ENCODE results near the gene RBM17.

The RBM17 gene

DNA sequence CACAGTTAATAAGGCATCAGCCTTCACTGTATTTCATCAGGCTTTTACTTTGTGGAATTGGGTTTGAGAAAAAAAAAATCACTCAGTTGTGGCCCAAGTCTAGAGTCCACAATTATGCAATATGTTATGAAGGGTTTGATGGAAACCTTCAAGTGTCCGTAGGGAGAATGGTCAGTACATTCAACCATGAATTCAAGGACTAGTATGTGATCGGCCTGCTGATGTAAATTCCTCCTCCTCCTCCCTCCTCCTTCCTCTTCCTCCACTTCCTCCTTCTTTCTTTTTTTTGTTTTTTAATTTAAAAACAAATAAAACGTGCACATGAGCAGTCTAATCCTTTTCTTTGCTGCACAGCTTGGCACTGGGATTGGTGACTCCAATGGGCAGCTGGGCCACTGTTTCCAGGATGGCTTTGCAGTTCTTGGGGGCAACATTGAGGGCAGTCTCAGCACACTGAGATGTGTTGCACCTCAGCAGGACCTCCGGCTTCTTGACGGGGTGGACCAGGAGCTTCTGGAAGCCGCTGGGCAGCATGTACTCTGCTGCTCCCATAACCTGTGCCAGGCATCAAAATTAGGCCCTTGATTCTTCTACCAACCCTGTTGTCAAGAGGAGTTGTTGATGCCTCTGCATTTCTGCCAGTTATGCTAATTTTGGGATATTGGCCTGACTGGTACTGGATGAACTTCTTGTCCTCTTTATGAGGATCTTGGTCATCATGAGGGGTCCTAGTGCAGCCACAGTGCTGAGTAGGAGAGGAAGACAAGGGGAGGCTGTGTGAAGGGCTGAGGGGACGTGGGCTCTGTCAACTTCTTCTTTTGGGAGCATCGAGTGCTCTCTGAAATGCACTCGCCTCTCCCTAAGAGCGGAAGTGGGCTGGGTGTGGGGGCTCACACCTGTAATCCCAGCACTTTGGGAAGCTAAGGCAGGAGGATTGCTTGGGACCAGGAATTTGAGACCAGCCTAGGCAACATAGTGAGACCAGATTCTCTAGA lies 17.4 kb upstream of the RBM17 start:
- DNase-seq: peak in 1 of 42 donors; percentile 6
- intact Hi-C loops (cut with DNase I): no loop called here

- DNase-seq: no peak
- intact Hi-C loops (cut with DNase I): no loop called here
These were observed 16.5 kb upstream of the RBM17 start for GRCh38 chr10:6072215-6072934.

DNA sequence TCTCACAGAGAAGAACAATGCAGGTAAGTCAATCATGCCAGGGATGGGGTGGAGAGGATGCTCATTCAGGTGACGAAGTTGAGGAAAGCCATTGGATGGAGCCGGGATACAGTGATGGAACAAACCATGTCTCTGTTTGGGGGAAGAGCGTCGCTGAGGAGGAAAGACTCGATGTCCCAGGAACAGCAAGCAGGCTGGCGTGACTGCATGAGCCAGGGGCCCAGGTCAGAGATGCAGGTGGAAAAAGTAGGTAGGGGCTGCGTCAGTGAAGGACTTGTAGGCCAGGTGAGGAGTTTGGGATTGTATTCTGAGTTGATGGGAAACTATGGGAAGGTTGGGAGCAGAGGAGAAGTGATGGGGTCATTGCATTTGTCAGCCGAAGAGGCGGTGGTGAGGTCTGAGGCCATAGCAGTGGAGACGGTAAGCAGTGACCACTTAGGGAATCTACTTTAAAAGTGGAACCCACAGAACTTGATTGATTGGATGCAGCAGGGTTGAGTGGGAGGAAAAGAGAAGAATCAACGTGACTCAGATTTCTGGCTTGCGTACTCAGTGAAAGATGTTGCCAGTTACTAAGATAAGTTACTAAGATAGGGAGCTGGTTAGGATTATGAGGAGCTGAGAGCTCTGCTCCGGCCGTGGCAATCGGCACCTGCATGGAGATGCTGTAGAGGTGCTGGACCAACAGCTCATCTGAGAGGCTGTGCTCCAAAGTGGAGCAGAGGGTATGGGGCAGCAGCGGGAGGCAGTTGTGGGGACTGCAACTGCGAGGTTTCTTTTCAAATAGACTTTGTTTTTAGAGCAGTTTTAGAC lies 14.1 kb upstream of the RBM17 start:
- intact Hi-C loops (cut with DNase I): no loop called here
- DNase-seq: peak in 6 of 42 donors; percentile 7 to 54 (median 35)

GRCh38 chr10:6077071-6077675 lies 11.7 kb upstream of the RBM17 start:
- intact Hi-C loops (cut with DNase I): no loop called here
- no peak for DNase-seq

DNA sequence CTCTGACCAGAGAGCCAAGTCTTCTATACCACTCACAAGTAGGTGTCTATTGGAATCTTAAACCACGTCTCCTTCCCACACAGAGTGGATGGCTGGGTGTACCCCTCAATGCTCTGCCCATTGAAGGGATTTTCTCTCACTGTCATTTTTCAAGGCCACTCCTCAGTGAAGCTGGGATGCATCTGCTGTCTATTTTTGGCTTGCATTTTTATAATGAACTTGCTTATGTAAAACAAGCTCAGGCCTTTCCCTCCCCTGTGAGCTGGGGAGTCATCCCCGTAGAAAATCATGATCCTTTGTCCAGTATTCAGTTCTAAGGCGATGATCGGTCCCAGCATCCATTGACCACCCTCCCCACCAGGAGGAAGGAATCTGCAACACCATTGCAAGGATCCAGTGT lies 9.8 kb upstream of the RBM17 start:
- intact Hi-C loops (cut with DNase I): no loop called here
- peak in 1 of 42 donors; percentile 4 for DNase-seq

DNA sequence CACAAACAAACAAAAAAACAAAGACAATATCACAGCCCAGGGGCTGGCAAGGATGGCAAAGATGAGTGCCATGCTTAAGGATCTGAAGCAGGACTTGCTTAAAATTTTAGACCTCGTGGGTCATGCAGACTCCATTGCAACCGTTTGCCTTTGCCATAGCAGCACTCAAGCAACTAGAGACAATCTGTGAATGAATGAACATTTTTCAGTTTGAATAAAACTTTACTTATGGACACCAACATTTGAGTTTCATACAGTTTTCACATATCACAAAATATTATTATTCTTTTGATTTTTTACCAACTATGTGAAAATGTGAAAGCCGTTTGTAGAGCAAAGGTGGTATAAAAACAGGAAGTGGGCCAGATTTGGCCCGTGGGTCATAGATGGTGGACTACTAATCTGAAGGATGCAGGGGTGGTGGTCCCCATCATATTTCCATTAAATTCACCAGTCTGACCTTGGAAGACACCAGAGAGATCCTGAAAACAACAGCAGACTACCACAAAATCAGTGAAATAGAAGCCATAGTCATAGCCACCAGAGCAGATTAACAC lies 8.3 kb upstream of the RBM17 start:
- no peak for DNase-seq
- intact Hi-C loops (cut with DNase I): loop anchor here (10.0 kb wide), 1 partner anchor 66 kb away; no protein-coding TSS in a partner anchor

- DNase-seq: no peak
- intact Hi-C loops (cut with DNase I): loop anchor here (10.0 kb wide), 1 partner anchor 68 kb away; no protein-coding TSS in a partner anchor
These were observed 6.1 kb upstream of the RBM17 start for GRCh38 chr10:6082496-6083395.

GRCh38 chr10:6083523-6084475 lies 5.0 kb upstream of the RBM17 start:
- DNase-seq: no peak
- intact Hi-C loops (cut with DNase I): loop anchor here (10.0 kb wide), 1 partner anchor 69 kb away; no protein-coding TSS in a partner anchor

- intact Hi-C loops (cut with DNase I): loop anchor here (5.0 to 10.0 kb wide), 2 partner anchors 72 to 76 kb away; no protein-coding TSS in a partner anchor
- DNase-seq: peak; percentile 82 to 96 (median 93)
These were observed 2.2 kb upstream of the RBM17 start for GRCh38 chr10:6086375-6087233.

DNA sequence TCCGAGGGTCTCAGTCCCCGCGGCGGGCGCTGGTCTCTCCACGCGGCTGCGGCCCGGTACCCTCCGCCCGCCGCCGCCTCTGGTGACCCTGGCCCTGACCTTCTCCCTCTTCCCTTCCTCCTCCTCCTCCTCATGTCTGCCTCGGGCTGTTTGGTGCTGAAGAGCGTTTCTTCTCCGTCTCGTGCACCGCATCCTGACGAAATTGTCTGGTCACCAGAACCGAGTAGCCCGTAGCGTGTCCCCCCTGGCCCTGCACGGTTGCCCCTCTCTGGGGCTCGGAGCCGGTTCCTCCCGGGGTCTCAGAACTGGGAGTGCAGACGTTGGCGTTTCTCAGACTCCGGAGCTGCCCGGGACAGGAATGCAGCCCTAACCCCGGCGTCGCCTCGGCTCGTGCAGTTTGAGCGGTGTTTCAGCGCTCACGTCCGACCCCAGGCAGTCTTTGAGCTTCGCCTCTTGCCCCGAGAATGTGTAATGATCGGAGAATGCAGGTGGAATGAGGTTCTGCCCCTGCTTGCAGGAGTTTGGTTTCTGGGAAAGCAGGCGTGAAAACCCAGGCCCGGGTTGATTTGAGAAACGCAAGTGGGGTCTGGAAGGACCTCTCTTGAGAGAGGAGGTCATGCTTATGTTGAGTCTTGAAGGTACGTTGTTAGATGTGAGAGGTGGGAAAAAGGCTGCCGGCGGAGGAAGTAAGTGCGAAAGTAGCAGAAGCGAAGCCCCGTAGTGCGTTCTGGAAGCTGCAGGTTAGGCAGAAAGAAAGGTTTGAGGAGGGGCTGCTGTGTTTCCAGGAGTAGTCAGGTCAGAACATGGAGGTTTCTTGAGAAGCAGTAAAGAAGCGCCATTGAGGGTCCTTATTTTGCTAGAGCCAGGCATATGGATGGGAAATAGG lies 743 bp downstream of the RBM17 start:
- intact Hi-C loops (cut with DNase I): loop anchor here (5.0 to 10.0 kb wide), 2 partner anchors 73 to 75 kb away; no protein-coding TSS in a partner anchor
- DNase-seq: peak in 9 of 42 donors; percentile 9 to 44 (median 21)

GRCh38 chr10:6091630-6092029 lies 2.8 kb downstream of the RBM17 start:
- intact Hi-C loops (cut with DNase I): no loop called here
- DNase-seq: peak in 1 of 42 donors; percentile 35

- peak in 1 of 42 donors; percentile 15 for DNase-seq
- intact Hi-C loops (cut with DNase I): no loop called here
These were observed 3.9 kb downstream of the RBM17 start for GRCh38 chr10:6092731-6093130.

- peak in 16 of 42 donors; percentile 11 to 55 (median 43) for DNase-seq
- intact Hi-C loops (cut with DNase I): no loop called here
These were observed 7.2 kb downstream of the RBM17 start for GRCh38 chr10:6095810-6096570.
